CD4-positive, alpha-beta T cell (primary cell): ENCODE results near the gene MTIF3. TPM values are rescaled to one million over a fixed set of nuclear protein-coding genes. Genes with fewer than 3 reads are reported as not detected.

Experiments used
- ATAC-seq: fragments of 200-7000 bp; cut with Tn5 transposase; one replicate; pipeline ENCODE4 v1.10.0; 2022; ENCODE audit warnings: mild to moderate bottlenecking; ENCODE audit not compliant: poor library complexity
- CTCF ChIA-PET: fragments of 350-600 bp; sonication (Branson Sonifier 250); formaldehyde crosslinking; loops from one replicate; lab custom pipeline; 2021; ENCODE audit warnings: antibody characterized with exemption, inconsistent platforms; lab: Charles Lee
- POLR2A ChIA-PET: fragments of 350-600 bp; sonication (Branson Sonifier 250); formaldehyde crosslinking; loops from one replicate; lab custom pipeline; 2021; ENCODE audit warnings: antibody characterized with exemption, inconsistent platforms; lab: Charles Lee
- DNase-seq, 14 experiments: peaks; one replicate each; pipeline ENCODE4 v3.0.0-alpha.2; 2013 to 2020; ENCODE audit warnings: mixed read lengths in 2 of 14
- H3K27ac ChIP-seq, 2 donors: one replicate each; pipeline versions ENCODE4 v1.5.1 to v1.7.0; 2013; ENCODE audit warnings: low read length in 2 of 2, low read depth in 1 of 2, mild to moderate bottlenecking in 1 of 2
- H3K27me3 ChIP-seq, 2 experiments: 1 replicate in 1 of 2; 2 replicates in 1 of 2; pipeline versions ENCODE4 v1.6.1 to v1.7.0; 2013; ENCODE audit warnings: low read length in 2 of 2, control low read depth in 1 of 2, mild to moderate bottlenecking in 1 of 2, moderate library complexity in 1 of 2; ENCODE audit not compliant: insufficient read depth in 2 of 2, control insufficient read depth in 1 of 2
- H3K36me3 ChIP-seq: one replicate; pipeline ENCODE4 v1.6.1; 2013; ENCODE audit warnings: low read length, control low read depth; ENCODE audit not compliant: insufficient read depth
- H3K4me1 ChIP-seq: one replicate; pipeline ENCODE4 v1.6.1; 2013; ENCODE audit warnings: low read length, control low read depth; ENCODE audit not compliant: insufficient read depth
- H3K4me3 ChIP-seq: one replicate; pipeline ENCODE4 v1.5.1; 2013; ENCODE audit warnings: mild to moderate bottlenecking, low read length, moderate library complexity
- H3K9me3 ChIP-seq, 2 experiments: 1 replicate in 1 of 2; 2 replicates in 1 of 2; pipeline versions ENCODE4 v1.6.1 to v1.7.0; 2013; ENCODE audit warnings: low read length in 2 of 2, mild to moderate bottlenecking in 2 of 2, control low read depth in 1 of 2, moderate library complexity in 1 of 2; ENCODE audit not compliant: control insufficient read depth in 1 of 2, insufficient read depth in 1 of 2
- H3K27ac Mint-ChIP-seq: one replicate; pipeline ENCODE4 v1.8.0; 2020; ENCODE audit warnings: mixed read lengths
- H3K27me3 Mint-ChIP-seq: one replicate; pipeline ENCODE4 v1.8.0; 2021; ENCODE audit warnings: mixed read lengths
- H3K36me3 Mint-ChIP-seq: one replicate; pipeline ENCODE4 v1.8.0; 2021; ENCODE audit warnings: low read depth, mixed read lengths
- H3K4me1 Mint-ChIP-seq: one replicate; pipeline ENCODE4 v1.8.0; 2021; ENCODE audit warnings: low read depth, mixed read lengths
- H3K4me3 Mint-ChIP-seq: one replicate; pipeline ENCODE4 v1.8.0; 2020; ENCODE audit warnings: mild to moderate bottlenecking, mixed read lengths
- H3K9me3 Mint-ChIP-seq: one replicate; pipeline ENCODE4 v1.8.0; 2020; ENCODE audit warnings: mixed read lengths
- intact Hi-C, 2 experiments: fragments of 100-400 bp; cut with DNase I in 1 of 2; cut with micrococcal nuclease in 1 of 2; formaldehyde crosslinking; loops; one replicate each; pipeline versions ENCODE4 v1.15.1 to v1.9.0; 2023 to 2025; cut with DNase I, micrococcal nuclease
- total RNA-seq, 174 experiments: library from RNA in 2 of 174; stranded (reverse) in 2 of 174; gene quantifications; one replicate each; pipeline ENCODE4 v1.2.3 and lab custom pipeline; 2021 to 2026
- TF ChIP-seq, protein P1 (sequence below): fragments of 200-600 bp; IDR thresholded peaks from one replicate; pipeline ENCODE4 v1.8.0; 2022; ENCODE audit warnings: antibody characterized with exemption, mild to moderate bottlenecking

The MTIF3 gene
- total RNA-seq, 2 experiments from 2014 or later = 13.6 to 14.5 TPM

DNA sequence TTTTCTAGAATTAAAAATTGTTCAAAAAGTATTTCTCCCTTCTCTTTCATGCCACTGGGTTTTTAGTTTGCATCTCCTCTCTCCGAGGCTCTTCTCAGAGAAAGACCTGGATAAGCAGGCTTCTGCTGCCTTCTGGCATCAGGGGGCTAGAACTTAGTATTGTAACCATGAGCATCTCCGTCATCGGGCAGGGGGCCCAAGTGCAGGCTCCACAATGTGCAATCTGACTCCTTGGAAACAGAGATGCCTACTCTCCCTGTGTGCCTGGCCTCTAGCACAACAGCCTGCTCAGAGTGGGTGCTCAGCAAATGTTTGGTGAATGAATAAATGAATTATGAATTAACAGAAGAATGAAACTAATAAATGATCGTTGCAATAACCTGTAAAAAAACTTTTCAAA lies 45.6 kb upstream of the MTIF3 start:
- no peaks in the 10 kb centered on the region for H3K27me3 Mint-ChIP-seq
- no peak for ATAC-seq
- no peak for DNase-seq
- intact Hi-C loops = no loop called here
- H3K9me3 Mint-ChIP-seq = no peaks in the 10 kb centered on the region
- no peaks in the 10 kb centered on the region for H3K36me3 ChIP-seq
- H3K4me3 Mint-ChIP-seq = no peak overlapping the region
- ChIA-PET POLR2A (no interaction called here), CTCF (no interaction called here)
- no peaks in the 10 kb centered on the region for H3K36me3 Mint-ChIP-seq
- no peak overlapping the region for H3K27ac ChIP-seq
- H3K9me3 ChIP-seq = no peaks in the 10 kb centered on the region
- no peak overlapping the region for H3K27ac Mint-ChIP-seq
- H3K4me1 ChIP-seq = no peaks in the 10 kb centered on the region
- no peak overlapping the region for H3K4me3 ChIP-seq
- H3K27me3 ChIP-seq = no peaks in the 10 kb centered on the region
- no peaks in the 10 kb centered on the region for H3K4me1 Mint-ChIP-seq
- TF ChIP-seq, protein P1, sequence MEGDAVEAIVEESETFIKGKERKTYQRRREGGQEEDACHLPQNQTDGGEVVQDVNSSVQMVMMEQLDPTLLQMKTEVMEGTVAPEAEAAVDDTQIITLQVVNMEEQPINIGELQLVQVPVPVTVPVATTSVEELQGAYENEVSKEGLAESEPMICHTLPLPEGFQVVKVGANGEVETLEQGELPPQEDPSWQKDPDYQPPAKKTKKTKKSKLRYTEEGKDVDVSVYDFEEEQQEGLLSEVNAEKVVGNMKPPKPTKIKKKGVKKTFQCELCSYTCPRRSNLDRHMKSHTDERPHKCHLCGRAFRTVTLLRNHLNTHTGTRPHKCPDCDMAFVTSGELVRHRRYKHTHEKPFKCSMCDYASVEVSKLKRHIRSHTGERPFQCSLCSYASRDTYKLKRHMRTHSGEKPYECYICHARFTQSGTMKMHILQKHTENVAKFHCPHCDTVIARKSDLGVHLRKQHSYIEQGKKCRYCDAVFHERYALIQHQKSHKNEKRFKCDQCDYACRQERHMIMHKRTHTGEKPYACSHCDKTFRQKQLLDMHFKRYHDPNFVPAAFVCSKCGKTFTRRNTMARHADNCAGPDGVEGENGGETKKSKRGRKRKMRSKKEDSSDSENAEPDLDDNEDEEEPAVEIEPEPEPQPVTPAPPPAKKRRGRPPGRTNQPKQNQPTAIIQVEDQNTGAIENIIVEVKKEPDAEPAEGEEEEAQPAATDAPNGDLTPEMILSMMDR = no peak

DNA sequence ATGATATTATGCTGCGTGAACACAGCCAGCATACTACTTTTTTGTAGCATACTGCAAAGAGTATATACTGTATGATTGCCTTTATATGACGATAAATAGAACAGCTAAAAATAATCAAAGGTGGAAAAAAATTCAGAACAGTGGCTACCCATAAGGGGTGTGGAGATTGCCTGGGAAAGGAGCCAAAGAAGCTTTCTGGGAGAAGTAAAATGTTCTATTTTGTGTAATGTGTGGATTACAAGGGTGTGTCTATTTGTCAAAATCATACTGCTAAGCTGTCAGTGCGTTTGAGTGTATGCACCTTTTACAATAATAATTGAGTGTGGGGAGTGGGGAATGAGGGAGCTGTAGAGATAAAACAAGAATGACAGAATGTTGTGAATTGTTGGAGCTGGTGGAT lies 45.2 kb upstream of the MTIF3 start:
- Histone ChIP-seq H3K36me3 (no peaks in the 10 kb centered on the region), H3K27me3 (no peaks in the 10 kb centered on the region), H3K4me3 (no peak overlapping the region), H3K27ac (no peak overlapping the region), H3K4me1 (no peaks in the 10 kb centered on the region), H3K9me3 (no peaks in the 10 kb centered on the region)
- DNase-seq = no peak
- TF ChIP-seq, protein P1 = no peak
- Mint-ChIP-seq H3K9me3 (no peaks in the 10 kb centered on the region), H3K4me3 (no peak overlapping the region), H3K27me3 (no peaks in the 10 kb centered on the region), H3K36me3 (no peaks in the 10 kb centered on the region), H3K4me1 (no peaks in the 10 kb centered on the region), H3K27ac (no peak overlapping the region)
- ATAC-seq = no peak
- CTCF ChIA-PET = no interaction called here
- intact Hi-C loops = no loop called here
- POLR2A ChIA-PET = no interaction called here

DNA sequence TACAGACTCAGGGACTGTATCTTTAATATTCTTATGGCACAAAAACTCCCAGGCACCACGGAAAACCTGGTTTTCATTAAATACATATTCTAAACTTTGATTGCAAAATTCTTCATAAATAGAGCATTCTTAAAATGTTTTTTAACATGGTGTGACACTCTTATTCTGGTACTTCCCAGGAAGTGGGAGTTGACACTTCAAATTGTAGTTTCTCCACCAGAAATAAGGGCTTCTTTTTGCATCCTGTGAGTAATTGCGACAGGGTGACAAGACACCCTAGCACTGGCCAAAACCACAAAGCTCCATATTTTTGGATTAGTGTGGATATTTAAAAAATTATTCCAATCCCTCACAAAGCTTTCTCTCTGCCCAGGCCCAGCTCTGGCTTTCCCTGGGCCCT lies 43.6 kb upstream of the MTIF3 start:
- H3K36me3 ChIP-seq = no peaks in the 10 kb centered on the region
- DNase-seq (no peak), ATAC-seq (no peak)
- H3K27ac ChIP-seq = no peak overlapping the region
- POLR2A ChIA-PET = no interaction called here
- no peak overlapping the region for H3K4me3 ChIP-seq
- H3K9me3 ChIP-seq = no peaks in the 10 kb centered on the region
- no peaks in the 10 kb centered on the region for H3K4me1 ChIP-seq
- TF ChIP-seq, protein P1 = no peak
- Mint-ChIP-seq H3K36me3 (no peaks in the 10 kb centered on the region), H3K27ac (no peak overlapping the region), H3K4me3 (no peak overlapping the region), H3K27me3 (no peaks in the 10 kb centered on the region), H3K9me3 (no peaks in the 10 kb centered on the region), H3K4me1 (no peaks in the 10 kb centered on the region)
- CTCF ChIA-PET = no interaction called here
- intact Hi-C loops = no loop called here
- no peaks in the 10 kb centered on the region for H3K27me3 ChIP-seq
